Spleen (tissue), 7 donors: ENCODE data around the gene PAX1.

Source experiments
- CTCF ChIP-seq, 11 experiments: fragments of 200-600 bp in 7 of 11; fragments of 450-650 bp in 4 of 11; sonication (generic) in 4 of 11; IDR thresholded peaks in 8 of 11; conservative IDR thresholded peaks in 3 of 11; 1 replicate in 7 of 11; 2 replicates in 4 of 11; pipeline versions ENCODE4 v1.4.0 to v1.8.0; 2016 to 2021; ENCODE audit warnings: antibody characterized with exemption in 11 of 11, inconsistent platforms in 4 of 11, mild to moderate bottlenecking in 1 of 11
- POLR2A ChIP-seq, 3 donors: fragments of 450-650 bp; IDR thresholded peaks; one replicate each; pipeline ENCODE4 v1.5.1; 2017; ENCODE audit warnings: antibody characterized with exemption in 3 of 3, mild to moderate bottlenecking in 1 of 3
- POLR2AphosphoS5 ChIP-seq, 3 donors: sonication (generic); formaldehyde crosslinking; IDR thresholded peaks; one replicate each; pipeline ENCODE4 v1.5.1; 2017; ENCODE audit warnings: antibody characterized with exemption in 3 of 3
- donor health status: DM: no; HTN: no; CAD: no; lungs with moderate emphysema.
- donor health status: DM: no; HTN: no; CAD: no.
- donor health status: DM: no; HTN: no; CAD: no.

GRCh38 chr20:21681922-21682318 is 23.5 kb upstream of the PAX1 start:
- TF ChIP-seq CTCF (IDR thresholded peaks at IDR 0.05 in 8 of 11, conservative IDR thresholded peaks at IDR 0.05 in 3 of 11), result no peak
- no peak for TF ChIP-seq POLR2A (IDR thresholded peaks at IDR 0.05)
- no peak for TF ChIP-seq POLR2AphosphoS5 (IDR thresholded peaks at IDR 0.05)
